Nephron progenitor cell (in vitro differentiated cells): ENCODE data around the gene CFAP251.
A peak's percentile ranks its signal among the peaks of the same experiment; 100 is the strongest.

Experiments
- DNase-seq: peaks from one replicate; pipeline ENCODE4 v3.0.0; 2021
- H3K27ac Mint-ChIP-seq: 2 replicates; pipeline ENCODE4 v1.8.0; 2021; ENCODE audit warnings: mild to moderate bottlenecking, moderate library complexity, mixed read lengths
- H3K27me3 Mint-ChIP-seq: 2 replicates; pipeline ENCODE4 v1.8.0; 2021; ENCODE audit warnings: mild to moderate bottlenecking, low read depth, mixed read lengths; ENCODE audit not compliant: poor library complexity
- H3K36me3 Mint-ChIP-seq: 2 replicates; pipeline ENCODE4 v1.8.0; 2021; ENCODE audit warnings: low read depth, mixed read lengths
- H3K4me1 Mint-ChIP-seq: 2 replicates; pipeline ENCODE4 v1.8.0; 2021; ENCODE audit warnings: mixed read lengths
- H3K4me3 Mint-ChIP-seq: 2 replicates; pipeline ENCODE4 v1.8.0; 2021; ENCODE audit warnings: mild to moderate bottlenecking, moderate library complexity, mixed read lengths
- H3K9me3 Mint-ChIP-seq: 2 replicates; pipeline ENCODE4 v1.8.0; 2021; ENCODE audit warnings: mild to moderate bottlenecking, moderate library complexity, mixed read lengths
- CTCF ChIP-seq: fragments of 200-600 bp; sonication (generic); IDR thresholded peaks from 2 replicates; pipeline ENCODE4 v1.5.0; 2021; ENCODE audit warnings: antibody characterized with exemption

Gene CFAP251

GRCh38 chr12:122046145-122046544 lies 127.8 kb downstream of the CFAP251 start:
- no peaks in the 10 kb centered on the region for H3K9me3 Mint-ChIP-seq
- H3K27me3 Mint-ChIP-seq: no peaks in the 10 kb centered on the region
- H3K4me1 Mint-ChIP-seq: peaks cover 6% of the 10 kb centered on the region
- H3K4me3 Mint-ChIP-seq: no peak overlapping the region
- no peak for TF ChIP-seq CTCF
- H3K36me3 Mint-ChIP-seq: peaks cover 59% of the 10 kb centered on the region
- no peak for DNase-seq
- H3K27ac Mint-ChIP-seq: peak overlapping the region; percentile 36

GRCh38 chr12:122048151-122048550 lies 129.8 kb downstream of the CFAP251 start:
- H3K4me3 Mint-ChIP-seq: no peak overlapping the region
- DNase-seq: no peak
- peaks cover under 1% of the 10 kb centered on the region for H3K4me1 Mint-ChIP-seq
- no peak for TF ChIP-seq CTCF
- peaks cover 48% of the 10 kb centered on the region for H3K36me3 Mint-ChIP-seq
- no peaks in the 10 kb centered on the region for H3K9me3 Mint-ChIP-seq
- H3K27me3 Mint-ChIP-seq: no peaks in the 10 kb centered on the region
- H3K27ac Mint-ChIP-seq: peak overlapping the region; percentile 75

- Mint-ChIP-seq H3K36me3 (peaks cover 47% of the 10 kb centered on the region), H3K27ac (no peak overlapping the region), H3K9me3 (no peaks in the 10 kb centered on the region), H3K4me1 (peaks cover 6% of the 10 kb centered on the region), H3K27me3 (no peaks in the 10 kb centered on the region), H3K4me3 (no peak overlapping the region)
- TF ChIP-seq CTCF: no peak
- DNase-seq: no peak
Observed at GRCh38 chr12:122049827-122050226, 131.4 kb downstream of the CFAP251 start.

GRCh38 chr12:122050706-122051105 lies 132.3 kb downstream of the CFAP251 start:
- H3K27me3 Mint-ChIP-seq: no peaks in the 10 kb centered on the region
- H3K27ac Mint-ChIP-seq: peak overlapping the region; percentile 68
- H3K9me3 Mint-ChIP-seq: no peaks in the 10 kb centered on the region
- peaks cover 7% of the 10 kb centered on the region for H3K4me1 Mint-ChIP-seq
- TF ChIP-seq CTCF: no peak
- no peak for DNase-seq
- H3K36me3 Mint-ChIP-seq: peaks cover 45% of the 10 kb centered on the region
- H3K4me3 Mint-ChIP-seq: no peak overlapping the region

GRCh38 chr12:122051231-122051876 lies 133.0 kb downstream of the CFAP251 start:
- no peaks in the 10 kb centered on the region for H3K27me3 Mint-ChIP-seq
- H3K27ac Mint-ChIP-seq: peak overlapping the region; percentile 86
- no peak overlapping the region for H3K4me3 Mint-ChIP-seq
- H3K36me3 Mint-ChIP-seq: peaks cover 45% of the 10 kb centered on the region
- DNase-seq: no peak
- no peak for TF ChIP-seq CTCF
- no peaks in the 10 kb centered on the region for H3K9me3 Mint-ChIP-seq
- peaks cover 7% of the 10 kb centered on the region for H3K4me1 Mint-ChIP-seq

GRCh38 chr12:122052285-122052684 lies 133.9 kb downstream of the CFAP251 start:
- Mint-ChIP-seq H3K4me1 (peaks cover 11% of the 10 kb centered on the region), H3K36me3 (peaks cover 52% of the 10 kb centered on the region), H3K9me3 (no peaks in the 10 kb centered on the region), H3K27me3 (no peaks in the 10 kb centered on the region), H3K4me3 (no peak overlapping the region), H3K27ac (peak overlapping the region; percentile 79)
- no peak for TF ChIP-seq CTCF
- DNase-seq: no peak
